Ovary (tissue), 3 donors: Measurements from ENCODE around the gene DCP1B.

Experiments
- EP300 ChIP-seq: sonication (generic); formaldehyde crosslinking; IDR thresholded peaks from one replicate; pipeline ENCODE4 v1.6.1; 2017; ENCODE audit warnings: antibody characterized with exemption
- POLR2A ChIP-seq: fragments of 450-650 bp; IDR thresholded peaks from one replicate; pipeline ENCODE4 v1.6.1; 2017; ENCODE audit warnings: antibody characterized with exemption, mild to moderate bottlenecking, moderate library complexity
- TF ChIP-seq, protein P1 (sequence below), 3 donors: fragments of 450-650 bp in 2 of 3; fragments of 200-600 bp in 1 of 3; IDR thresholded peaks; one replicate each; pipeline versions ENCODE4 v1.5.1 to v1.8.0; 2016 to 2022; ENCODE audit warnings: antibody characterized with exemption in 3 of 3, mild to moderate bottlenecking in 1 of 3
- donor health status: DM: no; HTN: no; CAD: no.

DNA sequence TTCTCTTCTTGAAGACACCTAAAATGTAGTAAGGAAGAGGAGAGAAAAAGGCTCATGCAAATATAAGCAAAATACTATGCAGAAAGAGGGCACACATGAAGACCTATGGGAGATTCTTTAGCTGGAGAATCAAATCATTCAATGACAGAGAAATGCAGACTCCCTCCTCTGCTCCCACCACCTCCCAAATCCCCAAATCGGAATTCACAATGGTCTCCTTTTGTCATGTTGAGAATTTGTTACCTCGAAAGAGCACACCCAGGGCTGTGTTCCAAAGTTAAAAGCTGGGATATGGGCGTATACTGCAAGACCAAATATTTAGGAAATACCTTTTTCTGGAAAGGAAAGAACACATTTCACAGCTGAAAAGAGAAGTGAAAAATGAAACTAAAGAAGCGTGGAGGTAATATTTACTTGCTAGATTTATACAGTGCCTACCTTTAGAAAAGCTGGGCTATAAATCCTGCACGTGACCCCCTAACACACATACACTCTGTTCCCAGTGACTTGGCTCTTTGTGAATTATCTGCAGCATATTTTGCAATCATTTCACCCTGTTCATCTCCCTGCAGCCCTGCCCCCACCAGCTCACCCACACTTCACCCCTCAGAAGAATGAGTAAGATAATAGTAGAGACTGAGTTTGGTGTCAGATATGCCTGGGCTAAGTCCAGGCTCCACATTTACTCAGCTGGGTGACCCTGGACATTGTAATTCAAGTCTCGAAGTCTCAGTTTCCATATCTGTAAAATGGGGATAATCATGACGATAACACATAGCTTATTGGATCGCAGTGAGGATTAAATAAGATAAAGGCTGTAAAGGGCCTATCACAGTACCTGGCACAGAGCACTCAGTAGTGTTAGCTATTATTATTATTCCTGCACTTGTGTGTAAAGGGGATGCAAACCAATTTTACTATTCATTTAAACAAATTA, 45.6 kb upstream of the DCP1B start:
- TF ChIP-seq, protein P1, sequence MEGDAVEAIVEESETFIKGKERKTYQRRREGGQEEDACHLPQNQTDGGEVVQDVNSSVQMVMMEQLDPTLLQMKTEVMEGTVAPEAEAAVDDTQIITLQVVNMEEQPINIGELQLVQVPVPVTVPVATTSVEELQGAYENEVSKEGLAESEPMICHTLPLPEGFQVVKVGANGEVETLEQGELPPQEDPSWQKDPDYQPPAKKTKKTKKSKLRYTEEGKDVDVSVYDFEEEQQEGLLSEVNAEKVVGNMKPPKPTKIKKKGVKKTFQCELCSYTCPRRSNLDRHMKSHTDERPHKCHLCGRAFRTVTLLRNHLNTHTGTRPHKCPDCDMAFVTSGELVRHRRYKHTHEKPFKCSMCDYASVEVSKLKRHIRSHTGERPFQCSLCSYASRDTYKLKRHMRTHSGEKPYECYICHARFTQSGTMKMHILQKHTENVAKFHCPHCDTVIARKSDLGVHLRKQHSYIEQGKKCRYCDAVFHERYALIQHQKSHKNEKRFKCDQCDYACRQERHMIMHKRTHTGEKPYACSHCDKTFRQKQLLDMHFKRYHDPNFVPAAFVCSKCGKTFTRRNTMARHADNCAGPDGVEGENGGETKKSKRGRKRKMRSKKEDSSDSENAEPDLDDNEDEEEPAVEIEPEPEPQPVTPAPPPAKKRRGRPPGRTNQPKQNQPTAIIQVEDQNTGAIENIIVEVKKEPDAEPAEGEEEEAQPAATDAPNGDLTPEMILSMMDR (IDR thresholded peaks at IDR 0.05): no peak
- no peak for TF ChIP-seq EP300
- TF ChIP-seq POLR2A: no peak
